LNCAP (cell line): ENCODE measurements around the gene PCK1.

Experiments
- TF ChIP-seq, protein P1 (sequence below): fragments of 450-650 bp; IDR thresholded peaks from 2 replicates; pipeline ENCODE4 v1.5.1; 2017; ENCODE audit warnings: mild to moderate bottlenecking

PCK1 gene

DNA sequence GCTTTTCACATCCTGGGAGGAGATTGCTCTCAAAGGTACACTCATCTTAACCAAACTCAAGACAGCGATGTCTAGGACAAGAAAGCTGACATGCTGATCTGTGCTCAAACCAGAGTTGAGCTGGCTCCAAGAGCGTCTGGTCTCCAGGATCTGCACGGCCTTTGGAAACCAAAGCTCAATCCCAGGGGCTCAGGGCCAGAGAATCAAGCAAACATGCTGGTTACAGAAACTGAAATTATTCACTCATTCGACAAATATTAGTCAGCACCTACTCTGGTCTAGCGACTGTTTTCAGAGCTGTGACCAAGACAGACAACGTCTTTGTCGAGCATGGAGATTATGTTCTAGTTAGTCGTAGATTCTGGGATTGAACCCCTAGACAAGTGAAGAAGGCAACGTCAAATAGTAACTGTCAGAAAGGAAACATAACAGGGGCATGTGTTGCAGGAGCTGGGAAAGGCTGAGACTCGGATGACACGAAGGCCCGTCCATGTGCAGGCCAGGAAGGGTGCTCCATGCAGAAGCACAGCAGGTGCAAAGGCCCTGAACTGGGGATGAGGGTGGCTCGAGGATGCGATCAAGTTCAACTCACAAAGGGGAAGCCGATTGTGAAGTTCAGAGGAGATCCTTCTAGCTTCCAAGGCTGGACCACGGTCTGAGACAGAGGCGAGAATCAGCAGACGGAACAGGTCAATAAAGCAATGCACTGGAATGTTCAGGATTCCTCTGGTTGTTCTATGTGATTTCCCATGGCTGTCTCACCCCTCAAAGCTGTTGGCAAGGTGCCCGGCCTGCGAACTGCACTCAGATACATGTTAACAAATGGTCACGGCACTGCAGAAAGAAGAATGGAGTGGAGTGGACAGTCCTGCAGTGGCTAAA lies 12.5 kb upstream of the PCK1 start:
- TF ChIP-seq, protein P1, sequence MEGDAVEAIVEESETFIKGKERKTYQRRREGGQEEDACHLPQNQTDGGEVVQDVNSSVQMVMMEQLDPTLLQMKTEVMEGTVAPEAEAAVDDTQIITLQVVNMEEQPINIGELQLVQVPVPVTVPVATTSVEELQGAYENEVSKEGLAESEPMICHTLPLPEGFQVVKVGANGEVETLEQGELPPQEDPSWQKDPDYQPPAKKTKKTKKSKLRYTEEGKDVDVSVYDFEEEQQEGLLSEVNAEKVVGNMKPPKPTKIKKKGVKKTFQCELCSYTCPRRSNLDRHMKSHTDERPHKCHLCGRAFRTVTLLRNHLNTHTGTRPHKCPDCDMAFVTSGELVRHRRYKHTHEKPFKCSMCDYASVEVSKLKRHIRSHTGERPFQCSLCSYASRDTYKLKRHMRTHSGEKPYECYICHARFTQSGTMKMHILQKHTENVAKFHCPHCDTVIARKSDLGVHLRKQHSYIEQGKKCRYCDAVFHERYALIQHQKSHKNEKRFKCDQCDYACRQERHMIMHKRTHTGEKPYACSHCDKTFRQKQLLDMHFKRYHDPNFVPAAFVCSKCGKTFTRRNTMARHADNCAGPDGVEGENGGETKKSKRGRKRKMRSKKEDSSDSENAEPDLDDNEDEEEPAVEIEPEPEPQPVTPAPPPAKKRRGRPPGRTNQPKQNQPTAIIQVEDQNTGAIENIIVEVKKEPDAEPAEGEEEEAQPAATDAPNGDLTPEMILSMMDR = no peak

DNA sequence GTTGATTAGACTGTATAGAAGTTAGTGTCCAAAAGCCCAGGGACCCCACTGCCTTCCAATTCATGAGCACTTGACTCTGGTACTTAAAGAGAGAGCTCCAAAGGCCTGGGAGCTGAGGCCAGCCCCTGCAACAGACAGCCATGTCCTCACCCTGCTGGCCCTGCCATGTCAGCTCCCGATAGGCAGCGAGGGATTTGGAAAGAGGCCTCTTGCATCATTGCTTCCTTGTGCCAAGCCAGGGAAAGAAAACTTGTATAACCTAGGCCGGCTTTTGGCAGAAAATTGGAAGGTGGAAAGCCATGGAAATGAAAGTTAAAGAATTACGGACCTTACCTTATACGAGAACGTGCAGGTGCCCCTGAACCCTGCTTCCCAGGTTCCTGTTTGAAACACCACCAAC lies 8.4 kb upstream of the PCK1 start:
- TF ChIP-seq, protein P1 = no peak

DNA sequence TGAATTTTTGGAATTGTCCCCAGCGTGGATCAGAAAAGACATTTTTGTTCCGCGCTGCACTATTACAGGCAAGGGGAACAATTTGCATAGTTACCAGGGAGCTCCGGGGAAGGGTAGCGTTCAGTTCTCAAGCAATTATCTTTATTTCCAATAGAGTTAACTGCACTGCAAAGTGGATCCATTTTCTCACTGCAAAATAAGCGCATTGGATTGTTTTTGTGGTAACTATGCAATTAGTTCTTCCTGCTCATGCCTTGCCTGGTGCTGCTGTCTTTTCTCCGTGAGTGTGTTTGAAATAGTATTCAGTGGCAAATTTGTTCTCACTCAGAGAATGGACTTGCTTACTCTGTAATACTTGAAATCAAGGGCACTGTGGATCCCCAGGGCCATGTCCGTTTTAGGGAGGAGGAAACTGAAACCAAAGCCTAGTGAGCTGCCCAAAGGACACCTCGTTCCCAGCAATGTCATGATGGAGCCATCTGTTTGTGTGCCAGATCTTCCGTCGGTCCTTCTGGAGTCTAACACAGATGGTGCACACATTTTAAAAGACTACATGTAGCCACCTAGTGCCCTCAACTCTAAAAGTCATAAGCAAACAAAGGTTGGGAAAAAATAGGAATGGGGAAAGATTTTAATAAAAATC lies 7.4 kb upstream of the PCK1 start:
- TF ChIP-seq, protein P1 = no peak

DNA sequence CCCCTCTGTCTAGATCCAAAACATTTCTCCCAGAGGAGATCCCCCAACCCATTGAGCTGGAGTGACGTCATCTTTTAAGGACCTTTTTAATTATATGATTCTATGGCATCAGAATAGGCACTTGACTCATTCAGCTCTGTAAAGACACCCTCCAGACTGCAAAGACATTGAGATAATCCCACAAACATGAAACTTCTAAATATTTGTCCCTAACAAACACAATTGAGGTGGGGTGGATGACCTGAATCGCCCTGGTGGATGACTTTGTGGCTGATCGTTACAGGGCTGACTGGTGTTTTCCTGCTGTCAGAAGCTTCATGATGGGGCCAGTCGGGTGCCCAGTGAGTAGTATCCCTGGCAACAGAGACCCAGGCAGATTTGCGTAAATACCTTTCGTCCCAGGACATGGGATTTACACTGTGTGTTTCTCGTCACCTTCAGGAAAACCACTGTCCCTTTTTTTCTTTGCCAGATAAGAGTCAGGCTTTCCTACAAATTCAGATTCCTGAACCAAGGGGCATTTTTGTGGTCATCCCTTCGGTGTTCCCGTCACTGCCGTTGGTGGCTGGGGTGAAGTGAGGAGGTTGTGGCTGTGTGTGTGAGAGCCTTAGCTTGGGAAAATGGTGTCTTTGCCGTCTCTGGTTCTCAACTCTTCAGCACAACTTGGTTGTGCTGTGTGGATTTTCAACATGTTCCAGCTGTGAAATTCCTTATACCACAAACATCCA lies 5.3 kb upstream of the PCK1 start:
- TF ChIP-seq, protein P1 = no peak

DNA sequence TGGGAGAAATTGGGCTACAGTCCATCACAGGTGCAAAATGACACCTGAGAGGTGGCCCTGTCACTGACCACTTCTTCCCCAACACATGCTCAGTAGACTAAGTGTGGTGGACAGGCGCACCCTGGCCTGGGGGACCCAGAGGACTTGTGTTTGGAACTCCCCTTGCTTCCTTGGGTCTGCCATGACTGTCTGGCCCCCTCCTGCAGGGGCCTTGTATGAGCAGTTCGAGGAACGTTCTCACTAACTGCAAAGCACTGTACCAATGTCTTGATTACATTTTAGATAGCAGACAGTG lies 4.0 kb upstream of the PCK1 start:
- TF ChIP-seq, protein P1 = no peak

DNA sequence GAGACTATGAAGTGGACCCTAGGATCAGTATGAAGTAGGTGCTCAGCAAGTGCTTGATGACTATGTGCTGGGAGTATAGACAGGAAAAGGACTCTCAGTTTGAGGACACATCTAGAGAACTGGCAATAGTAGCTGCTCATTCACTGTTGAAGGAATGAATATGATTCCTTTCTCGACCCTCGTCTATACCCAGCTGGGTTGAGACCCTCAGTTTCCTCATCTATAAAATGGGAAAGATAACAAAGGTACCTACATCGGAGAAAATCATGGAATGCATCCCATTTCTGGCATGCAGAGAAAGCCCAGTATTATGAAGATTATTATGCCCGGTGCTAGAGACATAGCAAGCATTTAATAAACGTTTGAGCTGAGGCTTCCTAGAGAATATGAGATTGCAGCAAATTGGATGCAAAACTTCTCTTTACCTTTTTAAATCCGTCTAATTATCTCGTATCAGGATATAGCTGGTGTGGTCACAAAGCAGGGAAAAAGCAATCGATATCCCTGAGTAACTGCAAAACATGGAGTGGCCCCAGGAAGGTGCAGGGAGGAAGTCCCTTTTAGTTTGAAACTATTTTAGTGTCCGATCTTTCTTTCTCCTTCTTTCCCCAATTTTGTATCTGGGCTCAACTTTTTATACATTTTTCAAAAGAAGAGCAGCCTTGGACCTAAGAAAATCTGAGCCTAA lies 2.8 kb upstream of the PCK1 start:
- TF ChIP-seq, protein P1 = no peak

DNA sequence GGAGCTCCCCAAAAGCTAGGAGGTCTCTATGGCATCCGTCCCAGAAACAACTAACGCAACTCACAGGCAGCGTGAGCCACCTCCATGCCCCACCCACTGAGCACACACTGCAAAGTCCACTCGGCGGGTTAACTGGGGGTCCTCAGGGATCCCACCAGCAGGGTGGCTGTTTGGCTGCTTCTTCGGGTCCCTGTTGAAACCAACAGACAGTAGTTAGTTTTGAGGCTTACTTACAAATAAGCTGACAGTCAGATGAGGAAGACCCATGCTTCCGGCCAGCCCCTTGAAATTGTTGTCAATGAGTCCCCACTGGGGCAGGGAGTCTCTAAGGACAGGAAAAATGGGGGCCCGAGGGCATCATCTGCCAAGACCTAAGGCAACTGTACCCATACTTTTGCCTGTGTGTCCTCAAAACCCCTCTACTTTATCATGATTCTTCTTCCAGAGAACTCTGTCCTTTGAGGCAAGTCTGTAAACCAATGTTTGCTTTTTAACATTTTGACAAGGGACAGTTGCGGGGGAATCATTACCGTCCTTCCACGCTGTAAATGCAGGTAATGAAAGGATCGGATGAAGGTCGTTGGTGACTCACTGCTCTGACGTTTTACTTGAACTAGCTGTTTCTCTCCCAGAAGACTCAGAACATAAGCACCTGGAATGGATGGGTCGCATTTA lies 2.2 kb upstream of the PCK1 start:
- TF ChIP-seq, protein P1 = no peak
